Fibroblast of mammary gland (primary cell): ENCODE data around the gene TIGD6.

Experiments
- DNase-seq: peaks from one replicate; pipeline ENCODE4 v3.0.0-alpha.2; 2010; ENCODE audit warnings: low read depth
- H3K4me3 ChIP-seq: 2 replicates; pipeline ENCODE4 v1.5.1; 2011; ENCODE audit warnings: low read depth, mild to moderate bottlenecking, low read length, moderate library complexity; ENCODE audit not compliant: control insufficient read depth
- TF ChIP-seq, protein P1 (sequence below): conservative IDR thresholded peaks from 2 replicates; pipeline ENCODE4 v1.5.1; 2011; ENCODE audit warnings: low read depth, low read length, inconsistent platforms; ENCODE audit not compliant: control insufficient read depth, insufficient read depth

The TIGD6 gene

DNA sequence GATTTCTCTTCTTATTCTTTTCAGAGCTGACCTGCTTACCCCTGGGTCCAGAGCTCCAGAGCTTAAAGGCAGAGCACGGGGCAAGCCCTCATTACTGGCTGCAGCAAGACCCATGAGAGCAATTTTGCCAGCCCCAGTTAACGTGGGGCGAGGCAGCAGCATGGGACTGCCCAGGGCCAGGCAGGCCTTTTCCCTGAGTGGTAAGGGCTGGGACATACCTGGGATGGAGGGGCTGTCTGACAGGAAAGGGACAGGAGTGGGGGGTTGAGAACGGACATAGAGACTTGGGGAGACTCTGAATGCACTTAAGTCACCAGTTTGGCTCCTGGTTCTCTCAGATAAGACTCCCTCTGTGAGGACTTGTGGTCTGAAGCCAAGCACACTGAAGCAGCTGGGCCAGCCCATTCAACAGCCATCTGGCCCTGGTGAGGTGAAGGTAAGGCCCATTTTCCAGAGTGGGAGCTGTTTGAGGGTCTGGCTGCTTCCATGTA, 26.3 kb upstream of the TIGD6 start:
- TF ChIP-seq, protein P1, sequence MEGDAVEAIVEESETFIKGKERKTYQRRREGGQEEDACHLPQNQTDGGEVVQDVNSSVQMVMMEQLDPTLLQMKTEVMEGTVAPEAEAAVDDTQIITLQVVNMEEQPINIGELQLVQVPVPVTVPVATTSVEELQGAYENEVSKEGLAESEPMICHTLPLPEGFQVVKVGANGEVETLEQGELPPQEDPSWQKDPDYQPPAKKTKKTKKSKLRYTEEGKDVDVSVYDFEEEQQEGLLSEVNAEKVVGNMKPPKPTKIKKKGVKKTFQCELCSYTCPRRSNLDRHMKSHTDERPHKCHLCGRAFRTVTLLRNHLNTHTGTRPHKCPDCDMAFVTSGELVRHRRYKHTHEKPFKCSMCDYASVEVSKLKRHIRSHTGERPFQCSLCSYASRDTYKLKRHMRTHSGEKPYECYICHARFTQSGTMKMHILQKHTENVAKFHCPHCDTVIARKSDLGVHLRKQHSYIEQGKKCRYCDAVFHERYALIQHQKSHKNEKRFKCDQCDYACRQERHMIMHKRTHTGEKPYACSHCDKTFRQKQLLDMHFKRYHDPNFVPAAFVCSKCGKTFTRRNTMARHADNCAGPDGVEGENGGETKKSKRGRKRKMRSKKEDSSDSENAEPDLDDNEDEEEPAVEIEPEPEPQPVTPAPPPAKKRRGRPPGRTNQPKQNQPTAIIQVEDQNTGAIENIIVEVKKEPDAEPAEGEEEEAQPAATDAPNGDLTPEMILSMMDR: no peak
- no peak overlapping the region for H3K4me3 ChIP-seq
- no peak for DNase-seq

DNA sequence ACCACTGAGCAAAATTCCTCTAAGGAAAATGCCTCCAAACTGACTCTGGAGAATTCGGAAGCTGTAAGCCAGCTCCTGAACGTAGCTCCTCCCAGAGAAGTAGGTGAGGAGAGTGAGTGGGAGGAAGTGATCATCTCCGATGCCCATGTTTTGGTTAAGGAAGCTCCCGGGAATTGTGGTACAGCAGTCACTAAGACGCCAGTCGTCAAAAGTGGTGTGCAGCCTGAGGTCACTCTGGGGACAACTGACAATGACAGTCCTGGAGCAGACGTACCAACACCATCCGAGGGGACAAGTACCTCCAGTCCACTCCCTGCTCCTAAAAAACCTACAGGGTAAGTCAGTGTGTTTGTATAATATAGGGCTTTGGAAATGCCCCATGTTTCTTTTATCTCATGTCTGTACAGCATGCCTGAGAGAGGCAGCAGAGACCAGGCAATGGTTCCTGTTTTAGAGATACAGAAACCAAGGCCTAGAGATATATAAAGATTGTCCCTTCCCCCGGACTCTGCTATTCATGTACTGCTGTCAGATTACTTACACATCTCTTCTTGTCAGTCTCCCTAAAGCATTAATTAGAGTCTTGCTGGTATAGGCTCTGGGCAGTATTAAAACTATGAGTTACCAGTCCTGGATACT, 24.0 kb upstream of the TIGD6 start:
- DNase-seq: no peak
- TF ChIP-seq, protein P1: no peak
- no peak overlapping the region for H3K4me3 ChIP-seq

DNA sequence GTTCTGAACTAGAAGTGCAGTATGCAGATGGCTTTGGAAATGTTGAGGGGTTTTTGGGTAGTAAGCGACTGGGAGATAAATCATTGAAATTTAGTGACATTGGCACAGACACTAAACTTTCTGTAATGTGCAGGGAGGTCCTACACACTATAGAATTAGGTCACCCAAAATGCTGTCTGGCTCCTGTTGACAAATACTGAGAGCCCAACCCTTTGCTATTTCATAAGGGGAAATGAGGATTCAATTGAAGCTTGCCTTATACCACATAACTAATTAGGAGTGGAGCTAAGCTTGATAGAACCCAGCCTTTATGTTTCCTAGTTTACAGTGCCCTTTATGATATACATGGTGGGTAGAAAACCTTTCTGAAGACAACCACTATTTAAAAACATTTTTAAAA, 22.7 kb upstream of the TIGD6 start:
- H3K4me3 ChIP-seq: no peak overlapping the region
- DNase-seq: no peak
- TF ChIP-seq, protein P1: no peak

DNA sequence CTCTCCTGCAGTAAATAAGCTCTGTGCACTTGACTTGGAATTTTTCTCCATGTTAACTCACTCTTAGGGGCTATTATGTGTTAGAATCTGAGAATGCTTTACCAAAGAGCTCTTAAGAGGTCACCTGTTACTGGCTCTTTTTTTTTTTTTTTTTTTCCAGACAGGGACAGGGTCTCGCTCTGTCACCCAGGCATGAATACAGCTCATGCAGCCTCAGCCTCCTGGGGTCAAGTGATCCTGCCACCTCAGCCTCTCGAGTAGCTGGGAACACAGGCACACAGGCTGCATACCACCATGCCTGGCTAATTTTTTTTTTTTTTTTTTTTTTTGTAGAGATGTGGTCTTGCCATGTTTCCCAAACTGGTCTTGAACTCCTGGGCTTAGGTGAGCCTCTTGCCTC, 22.2 kb upstream of the TIGD6 start:
- DNase-seq: no peak
- H3K4me3 ChIP-seq: no peak overlapping the region
- TF ChIP-seq, protein P1: no peak

DNA sequence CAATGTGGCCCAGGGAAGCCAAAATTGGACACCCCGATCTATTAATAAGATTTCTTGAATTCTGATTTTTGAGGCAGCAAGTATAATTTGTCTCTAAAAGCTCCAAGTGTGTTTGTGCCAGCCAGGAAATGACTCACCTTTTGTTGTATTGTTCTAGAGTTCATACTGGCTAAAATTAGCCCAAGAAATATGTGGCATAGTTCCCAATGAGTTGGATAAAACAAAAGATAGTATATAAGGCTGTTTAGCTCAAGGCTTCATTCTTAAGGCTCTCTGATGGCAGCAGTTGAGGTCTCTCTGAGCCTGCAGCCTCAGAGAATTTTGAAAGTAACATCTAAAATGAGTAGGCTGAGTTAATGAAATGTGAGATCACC, 21.7 kb upstream of the TIGD6 start:
- peak; percentile 89 for DNase-seq
- H3K4me3 ChIP-seq: no peak overlapping the region
- TF ChIP-seq, protein P1: no peak

DNA sequence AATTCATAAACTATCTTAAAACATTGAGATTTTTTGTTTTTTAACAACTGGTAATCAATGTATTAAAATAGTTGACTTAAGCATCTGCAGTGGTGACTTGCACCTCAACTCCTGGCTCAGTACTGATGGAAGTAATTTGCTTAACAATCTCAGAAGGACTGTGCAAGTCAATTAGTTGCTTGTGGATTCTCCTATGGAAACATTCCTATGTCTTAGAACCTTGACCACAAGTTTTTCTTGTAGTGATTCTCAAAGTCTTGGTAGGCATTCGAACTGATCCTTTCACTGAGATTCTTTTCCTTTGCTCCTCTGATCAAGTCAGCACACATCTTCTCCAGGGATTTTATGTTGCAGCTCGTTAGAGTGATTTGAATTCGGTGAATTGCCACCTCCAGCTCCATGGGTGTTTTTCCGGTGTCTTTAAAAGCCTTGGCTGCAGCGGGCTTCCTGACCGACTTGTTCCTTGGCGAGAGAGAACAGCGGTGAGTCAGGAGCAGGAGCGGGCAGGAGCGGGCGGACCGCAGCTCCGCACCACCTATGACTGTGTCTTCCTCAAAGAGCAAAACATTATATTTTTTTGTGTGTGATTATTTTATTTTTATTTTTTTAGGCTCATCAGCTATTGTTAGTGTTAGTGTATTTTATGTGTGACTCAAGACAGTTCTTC, 21.2 kb upstream of the TIGD6 start:
- peak; percentile 82 for DNase-seq
- TF ChIP-seq, protein P1: no peak
- H3K4me3 ChIP-seq: no peak overlapping the region

DNA sequence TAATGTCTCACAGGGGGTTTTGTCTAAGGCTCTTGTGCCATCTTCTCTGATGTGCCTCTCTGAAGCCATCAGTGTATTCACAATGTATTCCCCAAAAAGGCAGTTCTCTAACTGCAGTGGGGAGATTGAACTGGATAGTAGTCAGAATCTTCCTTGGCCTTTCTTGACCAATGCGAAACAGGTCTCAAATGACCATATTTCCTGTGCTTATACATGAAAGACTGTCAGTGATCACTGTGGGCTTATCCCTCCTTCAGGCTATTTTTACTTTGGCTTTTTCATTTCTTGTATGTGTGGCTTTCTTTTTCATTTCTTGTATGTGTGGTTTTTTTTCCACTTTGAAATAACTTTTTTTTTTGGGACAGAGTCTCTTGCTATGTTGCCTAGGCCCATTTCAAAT, 19.8 kb upstream of the TIGD6 start:
- H3K4me3 ChIP-seq: no peak overlapping the region
- TF ChIP-seq, protein P1: no peak
- DNase-seq: no peak
